ENCODE results near the gene OTUD5.
"Not testable (repeated sequence)": the region's sequence is repeated elsewhere in the genome, so short reads cannot be mapped to it uniquely, and the experiment has no call there.

OTUD5 gene

DNA sequence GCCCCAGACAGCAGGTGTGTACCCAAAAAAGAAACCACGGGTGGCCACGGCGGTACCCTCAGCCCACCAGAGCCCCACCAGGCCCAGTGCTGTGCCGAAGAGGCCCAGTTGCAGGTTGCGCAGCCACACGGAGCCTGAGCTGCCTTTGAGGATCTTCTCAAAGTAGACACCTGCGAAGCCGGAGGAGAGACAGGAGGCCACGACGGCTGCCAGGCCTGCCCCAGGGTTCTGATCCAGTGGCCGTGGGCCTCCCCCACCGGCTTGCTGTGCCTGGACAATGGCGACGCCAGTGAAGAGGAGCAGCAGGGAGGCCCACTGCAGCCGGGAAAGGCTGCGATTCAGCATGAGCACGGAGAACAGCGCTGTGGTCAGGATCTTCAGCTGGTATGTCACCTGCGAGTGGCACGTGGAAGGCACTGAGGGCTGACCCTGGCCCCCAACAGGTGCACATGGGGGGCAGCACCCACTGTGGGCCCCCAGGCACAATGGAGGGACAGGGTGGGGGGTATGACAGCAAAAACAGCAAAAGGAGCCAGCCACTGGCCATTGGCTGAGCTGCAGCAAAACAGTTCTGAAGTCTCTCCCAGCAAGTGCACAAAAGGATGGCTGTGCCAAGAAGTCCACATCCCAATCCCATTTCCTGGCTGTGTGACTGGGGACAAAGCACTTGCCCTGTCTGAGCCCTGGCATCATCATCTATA lies 52.2 kb downstream of the OTUD5 start:
- DNase-seq = no peak

DNA sequence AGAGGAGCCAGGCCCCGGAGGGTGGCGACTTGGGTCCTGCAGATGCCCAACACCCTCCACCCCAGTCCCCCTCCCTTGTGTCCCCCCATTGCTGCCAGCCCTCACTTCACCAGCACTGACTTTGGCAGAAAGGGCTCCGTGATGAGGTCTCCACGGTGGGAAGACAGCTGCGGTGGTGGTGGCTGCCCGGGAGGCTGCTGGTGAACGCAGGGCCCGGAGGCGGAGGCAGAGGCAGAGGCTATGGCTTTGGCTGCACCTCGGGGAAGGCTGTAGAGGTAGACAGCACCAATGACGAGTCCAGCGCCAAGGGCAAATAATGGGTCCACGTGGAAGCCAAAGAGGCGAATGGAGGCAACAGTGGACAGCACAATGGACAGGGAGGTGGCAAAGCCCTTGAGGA lies 52.8 kb downstream of the OTUD5 start:
- DNase-seq = no peak

DNA sequence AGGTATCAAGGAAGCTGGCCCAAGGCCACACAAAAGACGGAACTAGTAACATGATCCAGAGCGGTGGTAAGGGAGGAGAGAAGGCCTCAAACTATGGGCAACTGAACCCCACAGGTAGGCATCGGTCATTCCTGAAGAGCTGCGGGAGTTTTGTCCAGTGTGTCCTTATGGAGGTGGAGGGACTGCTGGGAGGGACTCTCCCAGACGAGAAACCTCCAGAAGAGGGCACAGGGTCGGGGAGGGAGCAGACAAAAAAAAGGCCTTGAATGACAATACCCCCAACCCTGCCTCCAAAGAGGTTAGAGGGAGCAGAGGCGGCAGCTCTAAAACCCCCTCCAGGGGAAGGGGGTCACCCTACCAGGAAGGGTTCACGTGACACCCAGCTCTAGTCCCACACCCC lies 53.2 kb downstream of the OTUD5 start:
- no peak for DNase-seq

DNA sequence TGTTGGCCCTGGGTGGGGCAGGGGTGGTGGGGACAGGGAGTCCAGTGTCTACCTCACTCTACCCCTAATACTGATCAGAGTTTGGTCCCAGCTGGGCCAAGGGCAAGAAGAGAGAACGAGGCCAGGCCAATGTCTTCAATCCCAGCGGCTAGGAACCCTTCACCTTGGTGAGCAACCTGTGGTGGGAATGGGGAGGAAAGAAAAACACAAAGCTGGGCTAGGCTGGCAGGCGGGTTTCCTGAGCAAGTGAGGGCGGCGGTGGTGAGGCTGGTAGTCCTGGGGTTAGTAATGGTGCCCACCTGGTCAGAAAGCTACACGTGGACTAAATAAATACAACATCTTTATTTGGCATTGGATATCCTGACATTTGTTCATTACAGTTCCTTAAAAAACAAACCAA lies 54.1 kb downstream of the OTUD5 start:
- DNase-seq = no peak

DNA sequence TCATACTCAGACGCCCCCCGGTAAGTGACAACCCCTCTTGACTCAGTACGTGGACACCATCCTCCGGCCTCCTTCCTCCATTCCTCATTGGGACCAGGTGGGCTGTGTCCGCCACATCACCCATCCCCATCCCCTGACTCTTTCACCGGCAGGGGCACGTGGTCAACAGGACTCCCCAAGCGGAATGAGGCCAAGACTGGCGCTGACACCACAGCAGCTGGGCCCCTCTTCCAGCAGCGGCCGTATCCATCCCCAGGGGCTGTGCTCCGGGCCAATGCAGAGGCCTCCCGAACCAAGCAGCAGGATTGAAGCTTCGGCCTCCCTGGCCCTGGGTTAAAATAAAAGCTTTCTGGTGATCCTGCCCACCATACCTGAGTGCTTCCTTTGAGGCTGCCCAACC lies 54.6 kb downstream of the OTUD5 start:
- no peak for DNase-seq

DNA sequence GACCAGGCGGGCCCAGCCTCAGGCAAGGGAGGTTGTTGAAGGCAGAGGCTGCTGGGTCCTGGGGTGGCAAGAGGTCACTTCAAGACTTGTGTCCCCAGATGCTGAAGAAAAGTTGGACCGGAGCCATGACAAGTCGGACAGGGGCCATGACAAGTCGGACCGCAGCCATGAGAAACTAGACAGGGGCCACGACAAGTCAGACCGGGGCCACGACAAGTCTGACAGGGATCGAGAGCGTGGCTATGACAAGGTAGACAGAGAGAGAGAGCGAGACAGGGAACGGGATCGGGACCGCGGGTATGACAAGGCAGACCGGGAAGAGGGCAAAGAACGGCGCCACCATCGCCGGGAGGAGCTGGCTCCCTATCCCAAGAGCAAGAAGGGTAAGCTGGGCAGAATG lies 55.3 kb downstream of the OTUD5 start:
- no peak for DNase-seq

DNA sequence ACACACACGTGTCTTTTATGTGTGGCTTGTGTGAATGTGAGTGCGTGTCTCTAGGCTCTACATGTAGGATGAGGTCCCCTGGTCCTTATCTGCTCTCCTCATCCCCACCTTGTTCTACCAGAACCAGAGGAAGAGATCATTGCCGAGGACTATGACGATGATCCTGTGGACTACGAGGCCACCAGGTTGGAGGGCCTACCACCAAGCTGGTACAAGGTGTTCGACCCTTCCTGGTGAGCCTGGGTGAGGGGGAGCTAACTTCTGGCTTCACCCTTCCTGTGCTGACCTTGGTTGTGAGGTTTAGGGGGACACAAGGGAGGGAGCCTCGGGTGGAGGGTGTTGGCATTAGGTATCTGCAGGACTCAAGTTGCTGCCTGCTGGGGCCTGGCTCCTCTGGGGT lies 56.3 kb downstream of the OTUD5 start:
- no peak for DNase-seq

DNA sequence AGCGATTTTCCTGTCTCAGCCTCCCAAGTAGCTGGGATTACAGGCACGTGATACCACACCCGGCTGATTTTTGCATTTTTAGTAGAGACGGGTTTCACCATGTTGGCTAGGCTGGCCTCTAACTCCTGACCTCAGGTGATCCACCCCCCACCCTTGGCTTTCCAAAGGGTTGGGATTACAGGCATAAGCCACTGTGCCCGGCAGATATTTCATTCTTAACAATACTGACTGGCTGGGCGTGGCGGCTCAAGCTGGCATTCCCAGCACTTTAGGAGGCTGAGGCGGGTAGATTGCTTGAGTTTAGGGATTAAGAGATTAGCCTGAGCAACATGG lies 58.4 kb downstream of the OTUD5 start:
- DNase-seq = no peak

DNA sequence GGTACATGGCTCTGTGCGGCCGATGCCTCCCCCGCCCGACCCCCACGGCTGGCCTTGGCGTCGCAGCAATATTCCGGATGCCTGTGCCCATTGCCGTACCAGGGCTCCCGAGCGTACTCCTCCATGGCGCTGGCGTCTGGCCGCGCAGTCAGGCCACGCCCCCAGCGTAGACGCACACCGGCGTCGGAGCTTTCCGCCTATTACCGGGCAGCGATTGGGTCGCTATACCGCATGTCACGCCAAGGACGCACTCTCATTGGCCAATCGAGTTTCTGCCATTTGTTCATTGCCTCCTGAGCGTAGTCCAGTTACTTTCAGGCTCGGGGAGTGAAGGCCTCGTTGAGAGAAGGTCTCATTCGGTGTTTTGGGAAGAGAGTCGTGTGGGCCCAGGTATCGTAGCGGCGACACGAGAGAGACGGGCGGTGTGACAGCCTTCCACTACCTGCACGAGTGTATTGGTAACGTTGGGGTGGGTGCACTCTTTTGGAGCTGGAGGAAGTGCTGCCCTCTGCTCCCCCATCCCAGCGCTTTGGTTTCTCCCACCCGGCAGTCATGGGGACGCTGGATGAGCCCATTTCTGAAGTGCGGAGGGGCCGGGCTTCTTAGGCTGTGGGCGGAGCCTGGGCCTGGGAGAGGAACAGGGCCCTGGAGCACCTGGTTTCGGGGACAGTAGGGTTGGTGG lies 59.6 kb downstream of the OTUD5 start, which contains the start of the genes PQBP1 and TIMM17B:
PQBP1 (plus strand) TSS at position 306 of the 682 bp plus-strand sequence. CDS start 580 bp downstream, outside the sequence.
TIMM17B (minus strand) TSS at position 144 of the 682 bp plus-strand sequence; CDS start at position 125, 19 bp downstream.
- DNase-seq = peak; percentile 87

DNA sequence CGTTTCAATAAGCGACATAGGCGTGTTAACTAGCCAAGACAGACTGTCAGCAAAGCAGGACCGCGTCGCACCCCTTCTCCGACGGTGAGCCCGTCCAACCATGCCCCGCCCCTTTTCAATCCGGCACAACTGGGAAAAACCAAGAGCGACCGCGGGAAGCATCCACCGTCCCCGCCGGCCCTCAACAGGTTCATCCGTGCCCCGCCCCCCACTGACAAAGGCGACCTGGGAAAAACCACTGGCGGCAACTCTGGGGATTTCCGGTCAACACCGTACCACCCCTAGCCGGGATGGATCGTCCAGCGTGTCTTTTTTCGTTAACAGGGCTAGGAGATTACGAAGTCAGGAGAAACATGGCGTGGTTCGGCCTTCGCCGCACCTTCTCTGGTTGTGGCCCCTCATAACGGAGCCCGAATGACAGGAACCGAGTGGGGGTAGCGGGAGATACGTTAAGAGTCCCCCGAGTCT lies 60.2 kb downstream of the OTUD5 start:
- DNase-seq = peak; percentile 73

DNA sequence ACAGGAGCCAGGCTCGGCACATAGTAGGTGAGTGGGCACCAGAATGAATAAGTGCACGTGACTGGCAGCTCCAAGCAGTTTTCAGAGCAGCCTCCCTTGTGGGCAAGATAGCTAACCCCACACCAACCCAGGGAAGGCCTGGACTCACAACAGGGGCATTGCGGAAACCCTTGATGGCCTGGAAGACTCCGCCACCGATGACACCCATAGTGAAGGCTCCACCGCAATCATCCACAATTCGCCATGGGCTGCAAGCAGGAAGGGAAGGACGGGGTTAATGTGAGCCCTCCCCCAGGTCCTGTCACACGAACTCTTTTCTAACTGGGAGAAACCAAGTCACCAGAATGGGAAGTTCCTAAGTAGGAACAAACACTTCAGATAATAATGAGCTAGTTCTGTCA lies 60.8 kb downstream of the OTUD5 start:
- no peak for DNase-seq

DNA sequence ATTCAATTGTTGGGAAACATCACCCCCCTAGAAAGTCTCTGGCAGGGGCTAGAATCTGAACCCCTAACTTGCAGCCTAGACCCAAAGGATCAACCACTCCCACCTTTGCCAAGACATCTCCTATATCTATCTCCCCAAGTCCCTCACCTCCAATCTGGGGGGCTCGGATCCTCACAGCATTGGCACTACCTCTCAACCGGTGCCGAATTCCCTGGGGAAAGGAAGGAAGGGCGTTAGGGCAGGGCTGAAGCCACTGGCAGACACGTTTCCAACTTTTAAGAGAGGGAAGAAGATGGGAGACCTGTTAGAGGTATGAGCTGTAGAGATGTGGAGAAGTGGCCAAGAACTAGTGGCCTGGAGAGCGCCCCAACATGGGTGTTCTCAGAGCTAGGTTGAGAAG lies 62.5 kb downstream of the OTUD5 start:
- no peak for DNase-seq

DNA sequence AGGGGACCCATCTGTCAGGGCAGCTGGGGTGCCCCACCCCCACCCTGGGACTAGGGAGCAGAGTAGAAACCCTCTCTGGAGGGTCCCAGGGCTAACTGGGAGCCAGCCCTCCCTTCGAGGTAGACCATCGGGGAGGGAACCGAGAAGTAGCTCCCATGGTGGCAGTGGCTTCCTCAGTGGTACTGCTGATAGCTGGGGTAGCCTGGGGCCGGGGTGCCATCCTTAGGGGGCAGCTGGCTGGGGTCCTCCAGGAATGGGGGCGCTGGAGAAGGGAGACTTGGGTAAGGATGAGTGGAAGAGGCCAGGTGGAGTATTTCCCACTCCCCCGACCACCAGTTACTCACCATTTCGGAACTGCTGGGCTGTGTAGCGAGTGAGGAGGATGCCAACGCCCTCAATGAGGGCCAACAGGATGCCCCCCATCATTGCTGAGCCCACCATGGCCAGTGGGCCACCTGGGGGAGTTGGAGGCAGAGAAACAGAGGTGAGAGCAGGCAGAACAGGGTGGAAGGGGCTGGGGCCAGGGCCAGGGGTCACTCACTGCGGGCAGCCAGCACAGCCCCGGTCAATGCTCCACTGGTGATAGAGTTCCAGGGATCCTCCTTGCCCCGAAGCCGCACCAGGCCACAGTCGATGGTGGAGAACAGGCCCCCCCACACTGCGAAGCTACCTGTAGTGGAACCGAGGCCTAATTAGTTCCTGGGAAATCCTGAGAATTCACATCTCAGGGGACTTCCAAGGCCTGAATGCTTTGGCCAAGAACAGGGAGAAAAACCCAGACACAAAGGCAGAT lies 63.7 kb downstream of the OTUD5 start:
- no peak for DNase-seq

DNA sequence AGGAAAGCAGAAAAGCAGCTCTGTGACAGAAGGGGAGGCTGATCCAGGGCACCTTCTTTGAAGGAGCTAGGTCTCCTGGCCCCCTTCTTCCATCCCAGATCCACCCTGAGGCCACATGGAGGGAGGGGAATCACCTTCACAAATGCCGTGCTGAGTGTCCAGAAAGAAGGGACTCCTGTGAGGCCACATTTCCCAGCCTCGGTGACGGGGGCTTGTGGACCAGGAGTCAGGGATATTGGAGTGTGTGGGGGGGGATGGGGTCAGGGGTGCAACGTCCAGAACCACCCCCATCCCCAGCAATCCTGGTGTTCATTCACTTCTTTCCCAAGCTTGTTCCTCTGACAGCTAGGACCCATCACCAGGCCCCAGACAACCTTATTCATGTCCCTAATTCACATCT lies 64.5 kb downstream of the OTUD5 start:
- DNase-seq = no peak

DNA sequence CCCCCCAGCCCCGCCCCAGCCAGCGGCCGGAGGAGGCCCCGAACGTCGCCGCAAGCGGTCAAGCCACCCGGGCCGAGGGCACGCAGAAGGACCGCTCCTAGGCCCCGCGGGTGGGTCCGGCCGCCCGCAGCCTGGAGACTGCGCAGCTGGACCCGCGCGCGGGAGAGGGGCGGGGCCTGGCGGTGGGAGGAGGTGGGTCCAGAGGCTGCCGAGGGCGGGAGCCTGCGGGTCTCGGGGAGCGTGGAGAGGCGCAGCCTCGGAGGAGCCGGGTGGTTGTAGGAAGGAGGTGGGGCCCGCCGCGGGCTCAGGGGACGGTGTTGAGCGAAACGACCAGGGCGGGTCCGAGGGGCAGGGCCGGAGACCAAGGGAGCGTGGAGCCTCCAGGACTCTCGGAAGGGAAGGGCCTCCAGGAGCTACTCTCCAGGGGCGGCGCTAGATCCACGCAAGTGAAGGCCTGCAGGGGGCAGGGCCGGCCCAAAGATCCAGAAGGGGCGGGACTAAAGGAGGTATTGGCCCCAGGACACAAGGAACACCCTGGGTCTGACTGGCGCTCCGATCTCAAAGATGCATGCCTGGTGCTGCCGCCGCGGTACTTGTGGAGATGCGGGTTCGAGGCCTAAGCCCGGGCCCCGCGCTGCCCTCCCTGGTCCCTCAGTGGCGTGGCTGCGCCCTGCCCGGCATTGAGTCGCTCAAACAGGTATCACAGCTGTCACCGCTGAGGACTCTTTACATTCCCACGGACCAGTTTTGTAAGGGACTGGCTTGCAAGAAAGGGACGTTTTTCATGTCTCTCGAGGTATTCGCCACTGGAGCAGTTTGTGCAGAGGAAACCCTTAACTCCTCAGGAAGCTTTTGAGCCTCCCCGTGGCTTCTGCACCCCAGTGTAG lies 65.8 kb downstream of the OTUD5 start:
- DNase-seq = peak; percentile 76

DNA sequence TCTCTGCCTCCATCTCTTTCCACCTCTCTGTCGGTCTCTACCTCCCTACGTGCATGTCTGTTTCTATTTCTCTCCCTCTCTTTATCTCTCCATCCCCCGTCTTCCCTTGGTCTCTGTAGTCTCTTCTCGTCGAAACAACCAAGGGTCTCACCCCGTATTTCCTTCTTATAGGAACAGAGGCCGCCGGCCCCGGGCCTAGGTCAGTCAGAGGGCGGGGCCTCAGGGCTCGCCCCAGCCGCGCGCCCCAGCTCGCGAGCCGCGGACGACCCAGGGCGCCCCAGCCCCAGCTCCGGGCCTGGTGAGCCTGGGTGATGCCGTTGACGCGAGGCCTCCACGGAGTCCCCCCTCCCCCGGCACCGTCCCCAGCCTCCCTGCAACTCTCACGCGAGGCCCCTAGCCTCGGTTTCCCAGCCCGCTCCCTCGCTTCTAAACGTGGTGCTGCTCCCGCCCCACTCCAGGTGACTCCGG lies 66.4 kb downstream of the OTUD5 start:
- peak; percentile 8 for DNase-seq

DNA sequence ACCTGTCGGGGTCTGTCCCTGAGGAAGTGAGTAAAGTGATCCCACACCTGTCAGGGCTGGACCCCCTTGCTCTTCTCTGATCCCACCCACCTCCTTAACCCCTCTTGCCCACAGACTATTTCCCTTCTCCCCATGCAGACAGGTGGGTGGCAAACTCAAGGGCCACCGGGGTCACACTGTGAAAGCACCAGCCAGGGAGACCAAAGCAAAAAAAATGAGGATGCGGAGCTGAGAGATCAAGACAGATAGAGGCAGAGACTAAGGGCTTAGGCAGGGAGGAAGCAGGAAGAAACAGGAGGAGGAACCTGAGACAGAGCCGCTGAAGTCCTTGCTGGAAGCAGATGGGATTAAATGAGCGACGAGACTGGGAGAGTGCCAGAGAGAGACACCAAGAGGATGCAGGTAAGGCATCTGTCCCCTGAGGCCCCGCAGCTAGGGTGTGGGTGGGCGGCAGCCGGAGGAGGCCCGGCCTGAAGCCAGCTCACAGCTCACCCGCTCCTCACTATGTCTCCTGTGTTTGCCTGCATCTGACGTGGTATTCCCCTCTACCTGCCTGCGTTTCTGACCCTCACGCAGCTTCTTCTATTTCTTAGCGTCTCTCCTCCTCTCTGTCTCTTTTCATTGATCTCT lies 67.0 kb downstream of the OTUD5 start:
- peak; percentile 10 for DNase-seq

DNA sequence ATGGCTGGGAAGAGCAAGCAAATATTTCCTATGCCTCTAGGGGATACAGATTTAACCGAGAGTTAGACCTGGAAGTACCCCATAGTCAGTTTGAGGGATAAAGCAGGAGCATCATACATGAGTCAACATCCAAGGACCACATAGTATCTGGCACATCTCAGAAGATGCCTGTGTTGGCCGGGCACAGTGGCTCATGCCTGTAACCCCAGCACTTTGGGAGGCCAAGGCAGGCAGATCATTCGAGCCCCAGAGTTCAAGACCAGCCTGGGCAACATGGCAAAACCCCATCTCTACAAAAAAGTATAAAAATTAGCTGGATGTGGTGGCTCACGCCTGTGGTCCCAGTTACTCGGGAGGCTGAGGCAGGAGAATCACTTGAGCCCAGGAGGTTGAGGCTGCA lies 70.8 kb downstream of the OTUD5 start:
- DNase-seq = not testable (repeated sequence)

DNA sequence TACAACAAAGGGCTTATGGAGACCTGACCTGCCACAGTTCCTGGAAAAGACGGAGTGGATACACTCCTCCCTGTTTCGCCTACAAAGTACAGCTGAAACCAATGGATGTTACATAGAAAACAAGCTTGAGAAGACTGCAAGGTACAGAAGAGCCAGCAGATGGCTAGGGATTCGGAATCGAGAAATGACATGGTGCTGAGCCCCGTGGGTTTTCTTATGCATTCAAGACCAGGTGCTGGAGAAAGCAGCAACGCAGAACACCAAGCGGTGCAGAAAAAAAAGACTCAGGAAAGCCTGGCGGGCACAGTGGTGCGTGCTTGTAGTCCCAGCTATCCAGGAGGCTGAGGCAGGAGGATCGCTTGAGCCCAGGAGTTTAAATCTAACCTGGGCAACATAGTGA lies 73.7 kb downstream of the OTUD5 start:
- no peak for DNase-seq

DNA sequence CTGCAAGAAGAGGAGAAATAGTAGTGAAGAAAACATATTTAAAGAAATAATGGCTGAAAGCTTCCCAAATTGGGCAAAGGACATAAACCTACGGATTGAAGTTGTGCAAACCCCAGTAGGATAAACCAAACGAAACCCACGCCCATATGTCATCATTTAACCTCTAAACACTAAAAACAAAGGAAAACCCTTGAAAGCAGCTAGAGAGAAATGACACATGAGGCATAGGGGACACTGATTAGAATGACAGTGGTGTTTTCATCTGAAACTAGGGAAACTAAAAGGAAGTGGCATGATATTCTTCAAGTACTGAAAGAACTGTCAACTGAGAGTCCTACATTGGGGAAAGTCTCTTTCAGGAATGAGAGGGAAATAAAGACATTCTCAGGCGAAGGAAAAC lies 80.5 kb downstream of the OTUD5 start:
- DNase-seq = not testable (repeated sequence)

Measured in stimulated activated CD4-positive, alpha-beta T cell treated with anti-CD3 and anti-CD28 coated beads, Interleukin-4, amount 100 ng/mL, for 24 hours (primary cell).